Activated CD8-positive, alpha-beta T cell treated with anti-CD3 and anti-CD28 coated beads for 36 hours (primary cell): ENCODE measurements around the gene RSF1. TPM values are rescaled to one million over a fixed set of nuclear protein-coding genes. Genes with fewer than 3 reads are reported as not detected.

Experiments used
- ATAC-seq: fragments of 200-7000 bp; cut with Tn5 transposase; one replicate; pipeline ENCODE4 v1.10.0; 2021; ENCODE audit warnings: mild to moderate bottlenecking, moderate library complexity
- CTCF ChIA-PET: fragments of 350-600 bp; sonication (Branson Sonifier 250); formaldehyde crosslinking; loops from one replicate; lab custom pipeline; 2021; ENCODE audit warnings: antibody characterized with exemption; lab: Charles Lee
- POLR2A ChIA-PET: fragments of 350-600 bp; sonication (Branson Sonifier 250); formaldehyde crosslinking; loops from one replicate; lab custom pipeline; 2021; ENCODE audit warnings: antibody characterized with exemption; lab: Charles Lee
- DNase-seq: peaks from one replicate; pipeline ENCODE4 v3.0.0-alpha.2; 2020
- H3K27ac Mint-ChIP-seq: one replicate; pipeline ENCODE4 v1.8.0; 2021; ENCODE audit warnings: mild to moderate bottlenecking, mixed read lengths
- H3K27me3 Mint-ChIP-seq: one replicate; pipeline ENCODE4 v1.8.0; 2021; ENCODE audit warnings: mixed read lengths
- H3K36me3 Mint-ChIP-seq: one replicate; pipeline ENCODE4 v1.8.0; 2021; ENCODE audit warnings: low read depth, mixed read lengths
- H3K4me1 Mint-ChIP-seq: one replicate; pipeline ENCODE4 v1.8.0; 2021; ENCODE audit warnings: low read depth, mixed read lengths
- H3K4me3 Mint-ChIP-seq: one replicate; pipeline ENCODE4 v1.8.0; 2021; ENCODE audit warnings: mild to moderate bottlenecking, moderate library complexity, mixed read lengths
- H3K9me3 Mint-ChIP-seq: one replicate; pipeline ENCODE4 v1.8.0; 2021; ENCODE audit warnings: mixed read lengths
- intact Hi-C: fragments of 100-400 bp; cut with micrococcal nuclease; formaldehyde crosslinking; loops from one replicate; pipeline ENCODE4 v1.10.0; 2022
- total RNA-seq, 2 experiments: library from RNA; stranded (reverse); gene quantifications; one replicate each; pipeline ENCODE4 v1.2.3, GENCODE V29; 2021
- TF ChIP-seq, protein P1 (sequence below): fragments of 200-600 bp; IDR thresholded peaks from one replicate; pipeline ENCODE4 v1.8.0; 2022; ENCODE audit warnings: antibody characterized with exemption, mild to moderate bottlenecking

The RSF1 gene
- total RNA-seq, 2 experiments from 2014 or later = 45.4 to 47.7 TPM

DNA sequence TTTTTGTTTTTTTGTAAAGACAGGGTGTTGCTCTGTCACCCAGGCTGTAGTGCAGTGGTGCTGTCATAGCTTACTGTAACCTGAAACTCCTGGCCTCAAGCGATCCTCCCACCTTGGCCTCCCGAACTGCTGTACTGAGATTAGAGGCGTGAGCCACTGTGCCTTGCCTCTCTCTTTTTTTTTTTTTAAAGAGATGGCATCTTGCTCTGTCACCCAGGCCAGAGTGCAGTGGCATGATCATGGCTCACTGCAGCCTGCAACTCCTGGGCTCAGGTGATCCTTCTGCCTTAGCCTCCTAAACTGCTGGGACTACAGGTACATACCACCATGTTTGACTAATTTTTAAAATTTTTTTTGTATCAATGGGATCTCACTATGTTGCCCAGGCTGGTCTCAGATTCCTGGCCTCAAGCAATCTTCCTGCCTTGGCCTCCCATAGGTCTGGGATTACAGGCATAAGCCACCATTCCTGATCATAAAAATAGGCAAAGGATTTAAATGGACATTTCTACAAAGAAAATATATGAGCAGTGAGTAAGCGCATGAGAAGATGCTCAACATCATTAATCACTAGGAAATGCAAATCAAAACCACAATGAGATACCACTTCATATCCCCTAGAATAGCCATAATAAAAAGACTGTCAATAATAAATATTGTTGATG, 165.6 kb downstream of the RSF1 start:
- peaks cover 1% of the 10 kb centered on the region for H3K27me3 Mint-ChIP-seq
- H3K27ac Mint-ChIP-seq = no peak overlapping the region
- DNase-seq = no peak
- H3K4me1 Mint-ChIP-seq = no peaks in the 10 kb centered on the region
- TF ChIP-seq, protein P1, sequence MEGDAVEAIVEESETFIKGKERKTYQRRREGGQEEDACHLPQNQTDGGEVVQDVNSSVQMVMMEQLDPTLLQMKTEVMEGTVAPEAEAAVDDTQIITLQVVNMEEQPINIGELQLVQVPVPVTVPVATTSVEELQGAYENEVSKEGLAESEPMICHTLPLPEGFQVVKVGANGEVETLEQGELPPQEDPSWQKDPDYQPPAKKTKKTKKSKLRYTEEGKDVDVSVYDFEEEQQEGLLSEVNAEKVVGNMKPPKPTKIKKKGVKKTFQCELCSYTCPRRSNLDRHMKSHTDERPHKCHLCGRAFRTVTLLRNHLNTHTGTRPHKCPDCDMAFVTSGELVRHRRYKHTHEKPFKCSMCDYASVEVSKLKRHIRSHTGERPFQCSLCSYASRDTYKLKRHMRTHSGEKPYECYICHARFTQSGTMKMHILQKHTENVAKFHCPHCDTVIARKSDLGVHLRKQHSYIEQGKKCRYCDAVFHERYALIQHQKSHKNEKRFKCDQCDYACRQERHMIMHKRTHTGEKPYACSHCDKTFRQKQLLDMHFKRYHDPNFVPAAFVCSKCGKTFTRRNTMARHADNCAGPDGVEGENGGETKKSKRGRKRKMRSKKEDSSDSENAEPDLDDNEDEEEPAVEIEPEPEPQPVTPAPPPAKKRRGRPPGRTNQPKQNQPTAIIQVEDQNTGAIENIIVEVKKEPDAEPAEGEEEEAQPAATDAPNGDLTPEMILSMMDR = no peak
- POLR2A ChIA-PET = no interaction called here
- no peaks in the 10 kb centered on the region for H3K9me3 Mint-ChIP-seq
- H3K4me3 Mint-ChIP-seq = no peak overlapping the region
- ATAC-seq = no peak
- H3K36me3 Mint-ChIP-seq = no peaks in the 10 kb centered on the region
- intact Hi-C loops = no loop called here
- CTCF ChIA-PET = no interaction called here

DNA sequence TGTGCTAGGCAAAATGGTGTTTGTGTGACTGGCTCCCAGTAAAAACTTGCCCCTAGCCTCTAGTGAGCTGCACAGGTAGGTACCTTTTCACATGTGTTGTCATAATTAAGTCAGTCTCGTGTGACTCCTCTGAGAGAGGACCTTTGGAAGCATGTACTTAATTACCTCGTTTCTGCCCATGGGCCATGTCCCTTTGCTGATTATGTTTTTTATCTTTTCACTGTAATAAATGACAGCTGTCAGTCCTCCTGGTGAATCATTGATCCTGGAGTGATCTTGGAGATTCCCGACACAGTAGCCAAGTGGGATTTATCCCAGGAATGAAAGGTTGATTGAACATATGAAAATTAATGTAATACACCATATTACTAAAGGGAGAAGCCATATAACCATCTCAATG, 170.4 kb downstream of the RSF1 start:
- H3K36me3 Mint-ChIP-seq = no peaks in the 10 kb centered on the region

DNA sequence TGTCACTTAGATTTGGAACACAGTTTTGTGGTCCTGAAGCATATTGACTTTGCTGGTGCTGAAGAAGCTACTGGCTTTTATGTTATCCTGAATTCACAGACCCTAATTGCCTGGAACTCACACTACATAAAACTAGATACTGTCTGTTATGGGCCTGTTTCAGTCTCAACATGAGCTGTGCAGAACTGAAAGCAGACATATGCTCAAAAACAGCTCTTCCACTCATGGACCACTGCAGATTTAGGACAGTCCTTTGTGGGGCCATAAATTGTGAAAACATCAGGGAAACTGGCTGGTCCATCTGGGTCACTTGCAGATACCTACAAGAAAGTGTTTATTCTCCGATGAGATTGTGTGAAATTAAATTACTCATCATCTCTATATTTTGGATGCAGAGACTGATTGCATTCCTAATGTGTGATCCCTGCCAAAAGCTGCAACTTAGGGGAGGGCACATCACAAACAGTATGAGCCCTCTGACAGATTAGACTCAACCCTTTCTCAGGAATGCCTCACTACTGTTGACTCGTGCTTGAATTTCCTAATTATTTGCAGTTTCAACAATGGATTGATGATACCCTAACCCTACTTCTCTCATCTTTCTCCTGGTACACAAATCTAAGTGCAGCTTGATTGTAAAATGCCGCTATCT, 172.7 kb downstream of the RSF1 start:
- ChIA-PET POLR2A (no interaction called here), CTCF (no interaction called here)
- H3K9me3 Mint-ChIP-seq = no peaks in the 10 kb centered on the region
- DNase-seq (no peak), ATAC-seq (no peak)
- no peaks in the 10 kb centered on the region for H3K4me1 Mint-ChIP-seq
- H3K4me3 Mint-ChIP-seq = no peak overlapping the region
- TF ChIP-seq, protein P1 = no peak
- no peak overlapping the region for H3K27ac Mint-ChIP-seq
- intact Hi-C loops = no loop called here
- no peaks in the 10 kb centered on the region for H3K36me3 Mint-ChIP-seq
- peaks cover 9% of the 10 kb centered on the region for H3K27me3 Mint-ChIP-seq

More for the DNA sequence above, 170.4 kb downstream of the RSF1 start:
- TF ChIP-seq, protein P1 = no peak
- Mint-ChIP-seq H3K27me3 (peaks cover 7% of the 10 kb centered on the region), H3K9me3 (no peaks in the 10 kb centered on the region), H3K27ac (no peak overlapping the region), H3K4me1 (no peaks in the 10 kb centered on the region), H3K4me3 (no peak overlapping the region)
- no peak for DNase-seq
- POLR2A ChIA-PET = interaction anchor here (0.5 kb wide), 1 partner anchor 34 kb away, joined by 3 read pairs; no protein-coding TSS in a partner anchor
- no peak for ATAC-seq
- CTCF ChIA-PET = no interaction called here
- intact Hi-C loops = no loop called here

DNA sequence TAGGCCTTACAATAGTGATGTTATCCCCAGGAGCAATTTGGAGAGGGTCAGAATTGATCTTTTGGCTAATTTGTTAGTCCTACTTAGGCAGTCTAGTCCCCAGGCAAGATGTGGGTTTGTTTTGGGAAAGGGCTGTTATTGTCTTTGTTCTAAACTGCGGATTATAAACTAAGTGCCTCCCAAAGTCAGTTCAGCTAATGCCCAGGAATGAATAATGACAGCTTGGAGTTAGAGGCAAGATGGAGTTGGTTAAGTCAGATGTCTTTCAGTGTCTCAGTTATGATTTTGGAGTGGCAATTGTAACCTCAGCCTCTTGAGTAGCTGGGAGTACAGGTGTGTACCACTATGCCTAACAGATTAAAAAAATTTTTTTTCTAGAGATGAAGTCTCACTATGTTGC, 175.6 kb downstream of the RSF1 start:
- Mint-ChIP-seq H3K27me3 (peaks cover 7% of the 10 kb centered on the region), H3K27ac (no peak overlapping the region), H3K9me3 (peaks cover 4% of the 10 kb centered on the region), H3K36me3 (no peaks in the 10 kb centered on the region), H3K4me3 (no peak overlapping the region), H3K4me1 (no peaks in the 10 kb centered on the region)
- intact Hi-C loops = no loop called here
- ChIA-PET CTCF (interaction anchor here (1.4 kb wide), 1 partner anchor 22 kb away, joined by 3 read pairs; no protein-coding TSS in a partner anchor), POLR2A (no interaction called here)
- TF ChIP-seq, protein P1 = no peak
- ATAC-seq (no peak), DNase-seq (no peak)

DNA sequence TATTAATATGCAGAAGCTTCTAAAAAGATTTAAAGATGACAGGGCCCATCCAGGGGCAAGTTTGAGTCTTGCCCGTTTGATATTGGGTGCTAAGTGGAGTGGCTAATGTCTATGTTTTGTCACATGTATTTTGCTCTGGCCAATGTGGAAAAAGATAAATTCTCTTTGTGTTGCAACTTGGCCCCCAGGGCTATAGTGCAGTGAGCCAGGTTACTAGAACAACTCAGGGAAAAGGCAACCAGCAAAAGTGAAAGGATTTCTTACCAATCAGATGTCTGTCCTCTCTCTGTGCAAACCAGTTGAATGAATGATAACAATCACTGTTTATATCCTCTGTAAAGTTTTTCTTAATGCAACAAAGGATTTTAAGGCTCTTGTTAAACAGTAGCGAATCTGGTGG, 178.3 kb downstream of the RSF1 start:
- Mint-ChIP-seq H3K27me3 (peaks cover 4% of the 10 kb centered on the region), H3K36me3 (no peaks in the 10 kb centered on the region), H3K27ac (no peak overlapping the region), H3K4me1 (peaks cover 7% of the 10 kb centered on the region), H3K9me3 (peaks cover 4% of the 10 kb centered on the region), H3K4me3 (no peak overlapping the region)
- ChIA-PET POLR2A (no interaction called here), CTCF (interaction anchor here (1.0 to 1.3 kb wide), 2 partner anchors 23 to 64 kb away, joined by 3 read pairs; no protein-coding TSS in a partner anchor)
- no peak for ATAC-seq
- no peak for DNase-seq
- intact Hi-C loops = no loop called here
- TF ChIP-seq, protein P1 = no peak
